ENCODE measurements around the gene PDYN.

The PDYN gene

DNA sequence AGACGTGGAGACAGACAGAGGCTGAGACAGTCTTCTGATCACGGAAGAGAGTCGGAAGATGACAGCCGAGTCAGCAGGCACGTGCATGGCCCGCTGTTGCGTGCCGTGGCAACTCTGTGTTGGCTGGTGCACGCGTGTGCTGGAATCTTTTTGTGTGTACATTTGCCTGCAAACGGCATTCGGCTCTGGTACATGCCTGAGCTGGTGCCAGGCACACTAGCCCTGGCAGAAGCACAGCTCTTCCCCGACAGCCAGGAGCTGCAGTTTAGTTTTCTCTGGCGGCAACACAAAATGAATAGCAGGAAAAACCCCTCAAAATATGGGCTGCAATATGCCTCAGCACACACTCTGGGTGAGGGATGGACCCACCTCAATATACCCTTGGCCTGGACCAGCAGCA is 769 bp upstream of the PDYN start:
- no peak for TF ChIP-seq ZFX (IDR thresholded peaks at IDR 0.05; ENCODE audit: borderline replicate concordance)
- TF ChIP-seq, protein P1, sequence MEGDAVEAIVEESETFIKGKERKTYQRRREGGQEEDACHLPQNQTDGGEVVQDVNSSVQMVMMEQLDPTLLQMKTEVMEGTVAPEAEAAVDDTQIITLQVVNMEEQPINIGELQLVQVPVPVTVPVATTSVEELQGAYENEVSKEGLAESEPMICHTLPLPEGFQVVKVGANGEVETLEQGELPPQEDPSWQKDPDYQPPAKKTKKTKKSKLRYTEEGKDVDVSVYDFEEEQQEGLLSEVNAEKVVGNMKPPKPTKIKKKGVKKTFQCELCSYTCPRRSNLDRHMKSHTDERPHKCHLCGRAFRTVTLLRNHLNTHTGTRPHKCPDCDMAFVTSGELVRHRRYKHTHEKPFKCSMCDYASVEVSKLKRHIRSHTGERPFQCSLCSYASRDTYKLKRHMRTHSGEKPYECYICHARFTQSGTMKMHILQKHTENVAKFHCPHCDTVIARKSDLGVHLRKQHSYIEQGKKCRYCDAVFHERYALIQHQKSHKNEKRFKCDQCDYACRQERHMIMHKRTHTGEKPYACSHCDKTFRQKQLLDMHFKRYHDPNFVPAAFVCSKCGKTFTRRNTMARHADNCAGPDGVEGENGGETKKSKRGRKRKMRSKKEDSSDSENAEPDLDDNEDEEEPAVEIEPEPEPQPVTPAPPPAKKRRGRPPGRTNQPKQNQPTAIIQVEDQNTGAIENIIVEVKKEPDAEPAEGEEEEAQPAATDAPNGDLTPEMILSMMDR (IDR thresholded peaks at IDR 0.05): no peak
- no peak overlapping the region for H3K27ac ChIP-seq

DNA sequence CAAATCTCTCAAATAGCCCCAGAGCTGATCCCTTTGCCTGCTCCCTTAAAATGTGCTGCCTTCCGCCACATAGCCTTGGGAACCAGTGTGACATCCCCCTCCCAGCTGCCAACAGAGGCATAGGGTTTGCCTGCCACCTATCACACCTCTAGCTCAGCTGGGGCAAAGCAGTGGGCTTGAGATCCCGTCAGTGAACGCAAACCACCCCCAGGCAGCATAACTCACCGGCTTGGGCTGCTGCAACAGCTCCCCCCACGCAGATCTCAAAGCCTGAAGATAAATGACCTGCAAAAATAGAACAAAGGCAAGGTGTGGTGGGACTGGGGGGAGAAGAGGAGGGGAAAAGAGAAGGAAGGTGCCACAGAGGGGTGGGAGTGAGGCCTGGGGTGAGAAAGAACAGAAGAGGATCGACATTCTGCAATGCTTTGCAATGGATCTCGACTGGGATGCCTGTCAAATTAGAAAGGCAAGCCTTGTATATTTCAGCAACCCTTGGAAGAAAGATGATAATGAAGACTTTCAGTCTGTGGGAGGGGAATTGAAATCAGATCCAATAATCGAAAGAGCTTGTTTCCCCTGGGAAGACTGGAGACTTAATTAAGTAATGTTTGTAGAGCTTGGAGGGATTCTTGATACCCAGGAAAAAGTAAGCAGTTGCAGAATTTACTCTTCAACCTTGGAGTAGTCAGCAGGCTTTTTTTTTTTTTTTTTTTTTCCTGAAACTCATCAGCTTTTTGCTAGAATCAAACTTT is 1.3 kb downstream of the PDYN start:
- TF ChIP-seq ZFX (IDR thresholded peaks at IDR 0.05; ENCODE audit: borderline replicate concordance): no peak
- TF ChIP-seq, protein P1 (IDR thresholded peaks at IDR 0.05): no peak
- no peak overlapping the region for H3K27ac ChIP-seq

DNA sequence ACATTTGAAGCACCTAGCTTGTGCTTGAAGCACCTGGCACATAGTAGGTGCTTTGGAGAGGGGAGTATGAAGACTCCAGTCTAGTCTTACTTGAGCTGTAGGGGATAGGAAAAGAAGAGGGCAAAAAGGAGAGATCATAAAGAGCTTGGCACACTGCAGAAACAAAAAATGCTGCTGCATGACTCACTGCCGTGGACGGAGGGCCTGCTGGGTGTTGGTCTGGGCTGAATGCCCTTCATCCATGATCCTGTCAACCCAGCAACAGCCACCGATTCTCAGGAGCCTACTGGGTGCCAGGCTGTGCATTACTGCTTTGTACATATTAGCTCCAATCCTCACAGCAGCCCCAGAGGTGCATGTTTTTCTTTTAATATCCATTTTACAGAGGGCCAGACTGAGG is 6.0 kb downstream of the PDYN start:
- H3K27ac ChIP-seq: no peak overlapping the region
- no peak for TF ChIP-seq ZFX (IDR thresholded peaks at IDR 0.05; ENCODE audit: borderline replicate concordance)
- TF ChIP-seq, protein P1 (IDR thresholded peaks at IDR 0.05): no peak

DNA sequence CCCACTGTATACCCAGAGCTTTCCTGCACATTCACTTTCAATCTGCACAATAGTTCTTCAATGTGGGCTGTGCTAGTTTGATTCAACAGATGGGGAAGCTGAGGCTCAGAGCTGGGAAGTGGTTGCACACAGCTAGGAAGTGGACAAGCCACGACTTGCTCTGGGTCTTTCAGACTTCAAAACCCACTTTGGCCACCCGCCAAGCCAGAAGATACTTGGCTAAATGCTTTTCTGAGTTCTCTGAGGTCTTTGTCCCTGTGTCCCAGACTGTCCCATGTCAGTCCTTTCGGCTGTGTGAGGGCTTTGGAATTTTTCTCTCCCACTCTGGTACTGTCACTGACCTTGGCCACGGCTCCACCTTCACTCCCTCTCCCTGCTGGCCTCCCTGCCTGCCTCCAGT is 10.6 kb downstream of the PDYN start:
- no peak overlapping the region for H3K27ac ChIP-seq
- no peak for TF ChIP-seq ZFX (IDR thresholded peaks at IDR 0.05; ENCODE audit: borderline replicate concordance)
- TF ChIP-seq, protein P1 (IDR thresholded peaks at IDR 0.05): no peak

DNA sequence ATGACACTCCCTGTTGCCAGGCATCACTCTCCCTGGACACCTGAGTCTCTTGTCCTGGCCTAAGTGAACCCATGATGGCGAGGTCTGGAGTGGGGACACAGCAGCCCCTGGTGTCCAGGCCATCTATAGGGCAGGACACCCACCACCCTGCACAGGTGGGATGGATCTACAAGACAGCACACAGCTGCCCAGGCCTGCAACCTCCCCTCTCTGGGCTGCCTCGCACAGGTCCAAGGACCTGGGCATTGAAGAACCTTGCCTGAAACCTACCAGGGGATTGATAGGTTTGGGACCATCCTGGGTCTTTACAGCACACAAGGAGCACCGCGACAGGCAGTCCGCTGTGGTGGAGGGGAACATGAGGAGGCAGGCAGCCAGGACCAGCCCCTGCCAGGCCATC is 11.2 kb downstream of the PDYN start:
- TF ChIP-seq ZFX (IDR thresholded peaks at IDR 0.05; ENCODE audit: borderline replicate concordance): no peak
- TF ChIP-seq, protein P1 (IDR thresholded peaks at IDR 0.05): no peak
- no peak overlapping the region for H3K27ac ChIP-seq

DNA sequence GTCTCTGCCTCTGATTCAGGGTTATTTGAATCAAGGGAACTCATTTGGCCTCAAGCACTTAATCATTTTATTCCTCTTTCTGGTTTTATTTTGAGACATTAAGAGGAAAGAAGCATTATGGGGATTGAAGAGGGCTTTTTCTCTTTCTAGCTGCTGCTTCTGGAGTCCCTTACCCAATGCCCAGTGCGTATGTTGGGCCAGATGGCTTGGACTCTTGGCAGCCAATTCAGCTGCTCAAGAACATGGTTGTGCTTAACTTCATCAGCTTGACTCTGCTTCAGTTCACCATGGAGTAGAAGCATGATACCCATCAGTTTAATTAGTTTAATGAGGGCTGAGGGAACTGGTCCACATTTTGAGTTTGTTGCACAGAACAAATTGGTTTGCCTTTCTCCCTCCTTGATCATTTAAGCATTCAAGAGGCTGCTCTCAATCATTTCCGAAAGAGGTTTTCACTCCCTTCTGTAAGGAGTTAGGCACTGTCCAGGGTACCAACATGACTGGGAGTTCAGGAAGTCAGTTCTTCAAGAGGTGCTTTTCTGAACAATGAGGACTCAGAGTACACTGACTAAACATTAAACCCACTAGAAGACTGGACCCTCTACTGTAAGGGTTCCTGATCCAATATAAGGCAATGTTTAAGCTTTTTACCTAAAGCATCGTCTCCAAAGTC is 14.6 kb downstream of the PDYN start:
- TF ChIP-seq ZFX (IDR thresholded peaks at IDR 0.05; ENCODE audit: borderline replicate concordance): no peak
- TF ChIP-seq, protein P1 (IDR thresholded peaks at IDR 0.05): no peak
- no peak overlapping the region for H3K27ac ChIP-seq

DNA sequence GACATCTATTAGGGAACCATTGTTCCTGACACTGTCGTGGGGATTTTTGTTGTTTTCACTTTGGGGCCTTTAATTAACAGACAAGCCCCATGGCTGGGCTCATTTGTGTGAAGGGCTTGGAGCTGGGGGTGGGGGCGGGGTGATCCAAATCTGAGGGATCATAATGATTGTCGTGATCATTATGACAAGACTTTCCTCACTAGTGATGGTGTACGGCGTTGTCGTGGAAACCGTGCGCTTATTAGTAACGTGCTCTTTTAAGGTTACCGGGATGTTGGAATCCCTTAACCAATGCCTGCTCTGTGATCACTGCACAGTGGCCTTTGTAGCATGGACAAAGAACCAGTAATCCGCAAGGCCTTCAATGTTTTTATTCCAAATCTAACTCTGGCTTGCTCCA is 18.6 kb downstream of the PDYN start:
- H3K27ac ChIP-seq: no peak overlapping the region
- TF ChIP-seq, protein P1 (IDR thresholded peaks at IDR 0.05): no peak
- TF ChIP-seq ZFX (IDR thresholded peaks at IDR 0.05; ENCODE audit: borderline replicate concordance): no peak
